IMR-90 (cell line): ENCODE results near the gene WWC2. TPM values are rescaled to one million over a fixed set of nuclear protein-coding genes. Genes with fewer than 3 reads are reported as not detected.

Experiments
- ATAC-seq: fragments of 200-7000 bp; cut with Tn5 transposase; 2 replicates; pipeline ENCODE4 v1.9.1; 2020; ENCODE audit warnings: low read depth, mild to moderate bottlenecking, moderate library complexity
- BruUV-seq: library from RNA; stranded (reverse); fragments of 400-500 nt; replicated peaks from 2 replicates; lab custom pipeline; 2021; lab: Mats Ljungman, UMichigan
- CTCF ChIA-PET: fragments of 300-600 bp; formaldehyde crosslinking; extraction: SDS; loops from one replicate; lab custom pipeline; 2021; ENCODE audit warnings: antibody characterized with exemption; lab: Yijun Ruan, JAX
- POLR2A ChIA-PET: fragments of 300-600 bp; sonication (Branson Sonifier 250); formaldehyde crosslinking; loops from one replicate; lab custom pipeline; 2022; ENCODE audit warnings: antibody characterized with exemption; ENCODE audit not compliant: unreplicated experiment; lab: Charles Lee
- DNase-seq: peaks from one replicate; pipeline ENCODE4 v3.0.0; 2013
- H2AFZ ChIP-seq: replicated peaks from 2 replicates; pipeline ENCODE3; 2013; ENCODE audit warnings: low read length, mild to moderate bottlenecking; ENCODE audit not compliant: poor library complexity
- H2AK5ac ChIP-seq: 2 replicates; pipeline ENCODE4 v1.6.1; 2013; ENCODE audit warnings: low read depth, low read length, inconsistent platforms
- H2AK9ac ChIP-seq: replicated peaks from 2 replicates; pipeline ENCODE3; 2013; ENCODE audit warnings: mild to moderate bottlenecking, low read depth, low read length, moderate library complexity; ENCODE audit not compliant: poor library complexity
- H2BK120ac ChIP-seq: 2 replicates; pipeline ENCODE4 v1.6.1; 2013; ENCODE audit warnings: low read depth, low read length, inconsistent platforms
- H2BK15ac ChIP-seq: 3 replicates; pipeline ENCODE4 v1.6.1; 2013; ENCODE audit warnings: low read depth, low read length, inconsistent platforms
- H2BK20ac ChIP-seq: 2 replicates; pipeline ENCODE4 v1.6.1; 2013; ENCODE audit warnings: low read depth, mild to moderate bottlenecking, inconsistent platforms, low read length, moderate library complexity
- H2BK5ac ChIP-seq: 2 replicates; pipeline ENCODE4 v1.6.1; 2013; ENCODE audit warnings: mild to moderate bottlenecking, low read depth, low read length, inconsistent platforms; ENCODE audit not compliant: poor library complexity, severe bottlenecking
- H3K14ac ChIP-seq: replicated peaks from 2 replicates; pipeline ENCODE4 v1.6.1; 2013; ENCODE audit warnings: low read depth, low read length, inconsistent platforms
- H3K18ac ChIP-seq: 2 replicates; pipeline ENCODE4 v1.6.1; 2013; ENCODE audit warnings: low read depth, low read length, control low read depth
- H3K23ac ChIP-seq: 2 replicates; pipeline ENCODE4 v1.6.1; 2013; ENCODE audit warnings: low read depth, low read length, inconsistent platforms
- H3K27ac ChIP-seq: 2 replicates; pipeline ENCODE4 v1.5.1; 2013; ENCODE audit warnings: mild to moderate bottlenecking, control low read depth, low read length; ENCODE audit not compliant: insufficient read depth
- H3K27me3 ChIP-seq: 2 replicates; pipeline ENCODE4 v1.6.1; 2013; ENCODE audit warnings: low read length; ENCODE audit not compliant: control insufficient read depth, insufficient read depth
- H3K36me3 ChIP-seq: 2 replicates; pipeline ENCODE4 v1.6.1; 2013; ENCODE audit warnings: low read length, mixed read lengths; ENCODE audit not compliant: control insufficient read depth, insufficient read depth
- H3K4ac ChIP-seq: 2 replicates; pipeline ENCODE4 v1.6.1; 2013; ENCODE audit warnings: low read depth, low read length, inconsistent platforms
- H3K4me1 ChIP-seq: 2 replicates; pipeline ENCODE4 v1.6.1; 2013; ENCODE audit warnings: low read length, mixed read lengths; ENCODE audit not compliant: control insufficient read depth, insufficient read depth
- H3K4me2 ChIP-seq: 2 replicates; pipeline ENCODE4 v1.6.1; 2013; ENCODE audit warnings: low read depth, mild to moderate bottlenecking, control low read depth, low read length, moderate library complexity
- H3K4me3 ChIP-seq: 2 replicates; pipeline ENCODE4 v1.5.1; 2013; ENCODE audit warnings: low read depth, mild to moderate bottlenecking, control low read depth, low read length, moderate library complexity; ENCODE audit not compliant: insufficient read depth
- H3K56ac ChIP-seq: 2 replicates; pipeline ENCODE4 v1.6.1; 2013; ENCODE audit warnings: low read length, inconsistent platforms; ENCODE audit not compliant: insufficient read depth; ENCODE audit errors: extremely low read depth
- H3K79me1 ChIP-seq, 2 experiments: 2 replicates each; pipeline ENCODE4 v1.6.1; 2013; ENCODE audit warnings: low read length in 2 of 2, inconsistent platforms in 1 of 2, low read depth in 1 of 2
- H3K9ac ChIP-seq: 2 replicates; pipeline ENCODE4 v1.6.1; 2013; ENCODE audit warnings: low read depth, low read length, control low read depth
- H3K9me1 ChIP-seq: 2 replicates; pipeline ENCODE4 v1.6.1; 2013; ENCODE audit warnings: low read length, inconsistent platforms; ENCODE audit not compliant: insufficient read depth
- H3K9me3 ChIP-seq: 2 replicates; pipeline ENCODE4 v1.6.1; 2013; ENCODE audit warnings: low read length; ENCODE audit not compliant: control insufficient read depth, insufficient read depth
- H4K20me1 ChIP-seq: 2 replicates; pipeline ENCODE4 v1.6.1; 2013; ENCODE audit warnings: low read length, inconsistent platforms; ENCODE audit not compliant: insufficient read depth
- H4K5ac ChIP-seq: 2 replicates; pipeline ENCODE4 v1.6.1; 2013; ENCODE audit warnings: mild to moderate bottlenecking, low read depth, low read length, control low read depth
- H4K8ac ChIP-seq, 2 experiments: 2 replicates each; pipeline ENCODE4 v1.6.1; 2013; ENCODE audit warnings: low read depth in 2 of 2, low read length in 2 of 2, control low read depth in 1 of 2, inconsistent platforms in 1 of 2
- H4K91ac ChIP-seq: 2 replicates; pipeline ENCODE4 v1.6.1; 2013; ENCODE audit warnings: low read depth, low read length, inconsistent platforms; ENCODE audit not compliant: insufficient read depth
- CHD1 ChIP-seq: IDR thresholded peaks from 2 replicates; pipeline ENCODE4 v1.6.1; 2012; ENCODE audit warnings: low read depth, low read length, improper control_type of control experiment
- POLR2A ChIP-seq: IDR thresholded peaks from 2 replicates; pipeline ENCODE4 v1.6.1; 2012; ENCODE audit warnings: mild to moderate bottlenecking, low read depth, low read length
- RCOR1 ChIP-seq: IDR thresholded peaks from 2 replicates; pipeline ENCODE4 v1.6.1; 2012; ENCODE audit warnings: mild to moderate bottlenecking, low read length, improper control_type of control experiment; ENCODE audit not compliant: insufficient replicate concordance
- RFX5 ChIP-seq: IDR thresholded peaks from 2 replicates; pipeline ENCODE4 v1.8.0; 2012; ENCODE audit warnings: low read depth, mild to moderate bottlenecking, low read length, moderate library complexity
- SMC3 ChIP-seq: fragments of 150-350 bp; IDR thresholded peaks from 2 replicates; pipeline ENCODE4 v1.6.1; 2016; ENCODE audit warnings: low read depth, mild to moderate bottlenecking, antibody characterized with exemption, low read length, moderate library complexity
- WGBS, 2 experiments: methylation state at CpG; one replicate each; pipeline versions ENCODE4 v1.1.5 to v1.1.7; 2013; ENCODE audit warnings: missing lambda C conversion rate in 2 of 2; ENCODE audit not compliant: insufficient read length in 1 of 2; ENCODE audit errors: extremely low coverage in 2 of 2; 5-methylcytosine and 5-hydroxymethylcytosine counted together
- dilution Hi-C: fragments of 300-500 bp; cut with HindIII; formaldehyde crosslinking; loops from one replicate; pipeline ENCODE4 v1.14.3; 2018; ENCODE audit warnings: low sequenced_read_pairs; ENCODE audit not compliant: unreplicated experiment
- in situ Hi-C: fragments of 300-500 bp; cut with MboI; formaldehyde crosslinking; loops from 3 replicates; pipeline ENCODE4 v1.14.3; 2019; ENCODE audit warnings: low sequenced_read_pairs, inconsistent platforms, mixed read lengths
- intact Hi-C: fragments of 100-400 bp; cut with micrococcal nuclease; formaldehyde crosslinking; loops from 2 replicates; pipeline ENCODE4 v1.10.0; 2022
- polyA plus RNA-seq, 3 experiments: library from polyadenylated mRNA; depleted of rRNA; stranded (reverse); fragments of >200 nt; gene quantifications; 2 replicates each; pipeline ENCODE4 v1.2.3, GENCODE V29; 2012; ENCODE audit warnings: low replicate concordance in 1 of 3
- total RNA-seq: library from RNA; depleted of rRNA; stranded (reverse); fragments of >200 nt; gene quantifications from 2 replicates; pipeline ENCODE4 v1.2.3, GENCODE V29; 2012
- TF ChIP-seq, protein P1 (sequence below): fragments of 150-350 bp; IDR thresholded peaks from 2 replicates; pipeline ENCODE4 v1.6.1; 2016; ENCODE audit warnings: low read depth, mild to moderate bottlenecking, low read length, moderate library complexity, borderline replicate concordance
- TF ChIP-seq, protein P2 (sequence below): conservative IDR thresholded peaks from 2 replicates; pipeline ENCODE4 v1.5.1; 2012; ENCODE audit warnings: mild to moderate bottlenecking, low read depth, low read length, improper control_type of control experiment

Gene WWC2
- total and polyA plus RNA-seq, 2 of the 4 experiments (the other 2 are of a cell fraction) = 26.6 to 27.4 TPM

DNA sequence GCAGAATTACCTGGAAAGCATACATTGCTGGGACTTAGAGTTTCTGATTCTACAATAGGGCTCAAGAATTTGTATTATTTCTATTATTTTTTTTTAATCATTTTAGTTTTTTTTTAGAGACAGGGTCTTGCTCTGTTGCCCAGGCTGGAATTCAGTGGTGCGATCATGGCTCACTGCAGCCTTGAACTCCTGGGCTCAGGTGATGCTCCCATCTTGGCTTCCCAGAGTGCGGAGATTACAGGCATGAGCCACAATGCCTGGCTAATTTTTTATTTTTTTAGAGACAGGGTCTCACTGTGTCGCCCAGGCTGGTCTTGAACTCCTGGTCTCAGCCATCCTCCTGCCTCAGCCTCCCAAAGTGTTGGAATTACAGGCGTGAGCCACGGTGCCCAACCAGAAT lies 92.6 kb downstream of the WWC2 start:
- intact Hi-C loops = no loop called here
- H2BK15ac ChIP-seq = no peak overlapping the region
- TF ChIP-seq CHD1 (no peak), POLR2A (no peak), SMC3 (no peak), RFX5 (no peak), RCOR1 (no peak)
- TF ChIP-seq, protein P1, sequence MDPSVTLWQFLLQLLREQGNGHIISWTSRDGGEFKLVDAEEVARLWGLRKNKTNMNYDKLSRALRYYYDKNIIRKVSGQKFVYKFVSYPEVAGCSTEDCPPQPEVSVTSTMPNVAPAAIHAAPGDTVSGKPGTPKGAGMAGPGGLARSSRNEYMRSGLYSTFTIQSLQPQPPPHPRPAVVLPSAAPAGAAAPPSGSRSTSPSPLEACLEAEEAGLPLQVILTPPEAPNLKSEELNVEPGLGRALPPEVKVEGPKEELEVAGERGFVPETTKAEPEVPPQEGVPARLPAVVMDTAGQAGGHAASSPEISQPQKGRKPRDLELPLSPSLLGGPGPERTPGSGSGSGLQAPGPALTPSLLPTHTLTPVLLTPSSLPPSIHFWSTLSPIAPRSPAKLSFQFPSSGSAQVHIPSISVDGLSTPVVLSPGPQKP = no peak
- TF ChIP-seq, protein P2, sequence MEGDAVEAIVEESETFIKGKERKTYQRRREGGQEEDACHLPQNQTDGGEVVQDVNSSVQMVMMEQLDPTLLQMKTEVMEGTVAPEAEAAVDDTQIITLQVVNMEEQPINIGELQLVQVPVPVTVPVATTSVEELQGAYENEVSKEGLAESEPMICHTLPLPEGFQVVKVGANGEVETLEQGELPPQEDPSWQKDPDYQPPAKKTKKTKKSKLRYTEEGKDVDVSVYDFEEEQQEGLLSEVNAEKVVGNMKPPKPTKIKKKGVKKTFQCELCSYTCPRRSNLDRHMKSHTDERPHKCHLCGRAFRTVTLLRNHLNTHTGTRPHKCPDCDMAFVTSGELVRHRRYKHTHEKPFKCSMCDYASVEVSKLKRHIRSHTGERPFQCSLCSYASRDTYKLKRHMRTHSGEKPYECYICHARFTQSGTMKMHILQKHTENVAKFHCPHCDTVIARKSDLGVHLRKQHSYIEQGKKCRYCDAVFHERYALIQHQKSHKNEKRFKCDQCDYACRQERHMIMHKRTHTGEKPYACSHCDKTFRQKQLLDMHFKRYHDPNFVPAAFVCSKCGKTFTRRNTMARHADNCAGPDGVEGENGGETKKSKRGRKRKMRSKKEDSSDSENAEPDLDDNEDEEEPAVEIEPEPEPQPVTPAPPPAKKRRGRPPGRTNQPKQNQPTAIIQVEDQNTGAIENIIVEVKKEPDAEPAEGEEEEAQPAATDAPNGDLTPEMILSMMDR = no peak
- POLR2A ChIA-PET = no interaction called here
- H3K4me3 ChIP-seq = no peak overlapping the region
- no peak overlapping the region for H4K5ac ChIP-seq
- H3K9ac ChIP-seq = no peak overlapping the region
- H4K8ac ChIP-seq = no peak overlapping the region
- H2BK5ac ChIP-seq = no peak overlapping the region
- WGBS, 2 experiments = 83% methylated on average over 2 of the region's 5 CpGs; no CpG with 5 or more reads in 1 of the 2 experiments
- H4K91ac ChIP-seq = no peak overlapping the region
- no peak overlapping the region for H3K14ac ChIP-seq
- no peak overlapping the region for H2BK20ac ChIP-seq
- H2AK9ac ChIP-seq = no peak overlapping the region
- H3K9me3 ChIP-seq = no peaks in the 10 kb centered on the region
- CTCF ChIA-PET = no interaction called here
- no peak overlapping the region for H3K4ac ChIP-seq
- H3K4me1 ChIP-seq = peaks cover 3% of the 10 kb centered on the region; the same call in 1 of the 2 replicates
- H3K4me2 ChIP-seq = no peak overlapping the region
- dilution Hi-C loops = no loop called here
- H3K18ac ChIP-seq = no peak overlapping the region
- H3K79me1 ChIP-seq = peaks cover 35 to 58% of the 10 kb centered on the region in 2 experiments
- H2AK5ac ChIP-seq = no peak overlapping the region
- no peak overlapping the region for H3K23ac ChIP-seq
- peaks cover 7% of the 10 kb centered on the region for H3K36me3 ChIP-seq
- H3K9me1 ChIP-seq = peaks cover 3% of the 10 kb centered on the region; the same call in 1 of the 2 replicates
- DNase-seq (no peak), ATAC-seq (no peak)
- H4K20me1 ChIP-seq = peaks cover 17% of the 10 kb centered on the region; the same call in 1 of the 2 replicates
- H2BK120ac ChIP-seq = no peak overlapping the region
- H3K27me3 ChIP-seq = no peaks in the 10 kb centered on the region
- no peak overlapping the region for H2AFZ ChIP-seq
- in situ Hi-C loops = no loop called here
- no peak overlapping the region for H3K56ac ChIP-seq
- H3K27ac ChIP-seq = no peak overlapping the region
- BruUV-seq = no TSS peak
